Panc1 (cell line): Measurements from ENCODE around the gene TNIK.

Experiments used
- POLR2AphosphoS5 ChIP-seq: IDR thresholded peaks from 2 replicates; pipeline ENCODE4 v1.6.1; 2012; ENCODE audit warnings: mild to moderate bottlenecking, low read depth, low read length, moderate library complexity
- TCF7L2 ChIP-seq: IDR thresholded peaks from 2 replicates; pipeline ENCODE4 v1.6.1; 2011; ENCODE audit warnings: mild to moderate bottlenecking, low read depth, low read length, inconsistent platforms
- TF ChIP-seq, protein P1 (sequence below): fragments of 450-650 bp; IDR thresholded peaks from 2 replicates; pipeline ENCODE4 v1.5.1; 2017; ENCODE audit warnings: mild to moderate bottlenecking

DNA sequence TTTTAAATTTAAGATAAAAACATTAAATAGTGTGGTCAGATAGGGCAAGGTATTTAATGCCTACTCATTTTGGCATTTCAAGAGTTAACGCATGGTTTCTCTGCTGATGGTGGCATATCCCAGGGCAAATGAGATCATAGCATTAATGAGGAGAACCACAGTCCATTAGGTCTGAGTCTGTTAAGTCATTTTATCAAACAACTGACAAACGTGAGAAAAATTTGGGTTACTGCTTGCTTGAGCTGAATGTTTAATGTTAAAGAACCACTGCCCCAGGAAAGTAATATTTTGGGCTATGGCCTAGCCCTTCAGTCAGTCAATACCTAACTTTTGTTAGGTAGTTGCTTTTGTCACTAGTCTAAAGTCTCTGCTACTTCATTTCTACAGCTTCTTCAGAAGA is 395.7 kb downstream of the TNIK start:
- TF ChIP-seq, protein P1, sequence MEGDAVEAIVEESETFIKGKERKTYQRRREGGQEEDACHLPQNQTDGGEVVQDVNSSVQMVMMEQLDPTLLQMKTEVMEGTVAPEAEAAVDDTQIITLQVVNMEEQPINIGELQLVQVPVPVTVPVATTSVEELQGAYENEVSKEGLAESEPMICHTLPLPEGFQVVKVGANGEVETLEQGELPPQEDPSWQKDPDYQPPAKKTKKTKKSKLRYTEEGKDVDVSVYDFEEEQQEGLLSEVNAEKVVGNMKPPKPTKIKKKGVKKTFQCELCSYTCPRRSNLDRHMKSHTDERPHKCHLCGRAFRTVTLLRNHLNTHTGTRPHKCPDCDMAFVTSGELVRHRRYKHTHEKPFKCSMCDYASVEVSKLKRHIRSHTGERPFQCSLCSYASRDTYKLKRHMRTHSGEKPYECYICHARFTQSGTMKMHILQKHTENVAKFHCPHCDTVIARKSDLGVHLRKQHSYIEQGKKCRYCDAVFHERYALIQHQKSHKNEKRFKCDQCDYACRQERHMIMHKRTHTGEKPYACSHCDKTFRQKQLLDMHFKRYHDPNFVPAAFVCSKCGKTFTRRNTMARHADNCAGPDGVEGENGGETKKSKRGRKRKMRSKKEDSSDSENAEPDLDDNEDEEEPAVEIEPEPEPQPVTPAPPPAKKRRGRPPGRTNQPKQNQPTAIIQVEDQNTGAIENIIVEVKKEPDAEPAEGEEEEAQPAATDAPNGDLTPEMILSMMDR, result no peak
- TF ChIP-seq TCF7L2 (no peak), POLR2AphosphoS5 (no peak)
